T follicular helper cell (primary cell): Measurements from ENCODE around the gene WAPL.

Experiments
- DNase-seq: peaks from one replicate; pipeline ENCODE4 v3.0.0-alpha.2; 2020; ENCODE audit warnings: low read depth

The WAPL gene

DNA sequence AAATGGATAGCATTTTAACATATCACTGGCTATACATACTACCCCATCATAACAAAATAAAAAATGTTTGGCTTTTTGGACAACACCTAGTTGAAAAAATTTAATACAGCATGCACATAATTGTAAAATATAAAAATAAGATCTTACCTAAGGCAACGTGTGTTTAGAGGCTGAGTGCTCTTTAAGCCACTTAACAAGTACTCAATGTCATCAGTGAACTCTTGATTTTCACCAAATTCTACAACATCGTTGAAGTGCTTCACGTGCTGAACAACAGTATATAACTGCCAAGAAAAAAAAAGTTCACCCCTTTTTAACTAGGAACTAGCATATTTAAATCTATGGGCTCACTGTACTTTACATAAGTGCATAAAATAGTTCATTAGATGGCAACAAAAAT, 49.5 kb downstream of the WAPL start:
- DNase-seq: no peak

- no peak for DNase-seq
These were observed 59.4 kb downstream of the WAPL start for GRCh38 chr10:86461963-86462804.

DNA sequence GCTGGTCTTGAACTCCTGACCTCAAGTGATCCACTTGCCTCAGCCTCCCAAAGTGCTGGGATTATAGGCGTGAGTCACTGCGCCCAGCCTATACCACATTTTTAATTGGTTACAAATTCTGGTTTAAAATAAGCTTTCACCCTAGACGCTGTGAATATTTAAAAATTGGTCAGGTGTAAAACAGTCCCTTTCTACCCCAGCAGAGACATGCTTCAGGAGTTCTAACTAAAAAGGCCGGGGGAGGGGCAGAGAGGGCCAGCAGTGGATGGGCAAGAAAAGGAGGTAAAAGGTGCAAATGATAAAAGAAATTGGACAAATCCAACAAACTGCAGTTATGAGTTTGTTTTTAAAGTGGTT, 70.0 kb downstream of the WAPL start:
- DNase-seq: no peak

DNA sequence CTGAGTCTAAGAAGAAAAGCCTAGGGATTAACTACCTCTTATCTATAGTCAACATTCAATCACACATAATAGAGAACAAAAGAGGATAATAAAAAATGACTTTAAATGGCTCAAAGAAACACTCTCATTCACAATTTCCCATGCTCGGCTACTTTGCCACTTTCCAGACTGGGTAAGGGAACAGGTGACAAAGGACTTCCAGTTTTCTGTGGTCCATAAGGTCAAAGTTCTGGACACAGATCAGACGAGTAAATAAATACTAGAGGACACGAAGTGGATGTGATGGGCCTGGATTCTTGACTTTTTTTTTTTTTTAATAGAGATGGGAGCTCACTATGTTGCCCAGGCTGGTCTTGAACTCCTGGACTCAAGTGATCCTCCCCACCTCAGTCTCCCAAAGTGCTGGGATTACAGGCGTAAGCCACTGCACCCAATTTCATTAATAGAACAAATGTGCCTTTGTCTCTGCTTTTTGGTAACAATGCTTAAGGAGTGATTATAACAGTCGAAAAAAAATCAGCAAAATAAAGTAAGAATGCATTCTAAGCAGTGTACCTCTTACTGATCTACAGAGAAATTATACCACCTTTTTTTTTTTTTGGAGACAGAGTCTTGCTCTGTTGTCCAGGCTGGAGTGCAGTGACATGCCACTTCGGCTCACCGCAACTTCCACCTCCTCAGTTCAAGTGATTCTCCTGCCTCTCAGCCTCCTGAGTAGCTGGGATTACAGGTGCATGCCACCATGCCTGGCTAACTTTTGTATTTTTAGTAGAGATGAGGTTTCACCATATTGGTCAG, 70.6 kb downstream of the WAPL start:
- DNase-seq: no peak

DNA sequence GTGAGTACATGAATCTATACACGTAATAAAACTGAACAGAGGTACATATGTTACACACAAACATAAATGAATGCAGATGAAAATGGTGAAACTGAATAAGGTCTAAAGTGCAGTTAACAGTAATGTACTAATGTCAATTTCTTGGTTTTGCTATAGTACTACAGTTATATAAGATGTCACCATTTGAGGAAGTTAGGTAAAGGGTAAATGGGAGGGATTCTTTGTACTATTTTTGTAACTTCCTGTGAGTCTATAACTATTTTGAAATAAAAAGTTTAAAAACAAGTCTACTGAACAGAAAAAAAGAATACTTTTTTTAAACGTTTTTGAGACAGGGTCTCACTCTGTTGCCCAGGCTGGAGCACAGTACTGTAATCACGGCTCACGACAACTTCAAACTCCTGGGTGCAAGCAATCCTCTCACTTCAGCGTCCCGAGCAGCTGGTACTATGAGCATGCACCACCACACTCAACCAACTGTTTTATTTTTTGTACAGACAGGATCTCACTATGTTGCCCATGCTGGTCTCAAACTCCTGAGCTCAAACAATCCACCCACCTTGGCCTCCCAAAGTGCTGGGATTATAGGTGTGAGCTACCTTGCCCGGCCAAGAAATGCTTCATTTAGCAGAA, 71.5 kb downstream of the WAPL start:
- no peak for DNase-seq

DNA sequence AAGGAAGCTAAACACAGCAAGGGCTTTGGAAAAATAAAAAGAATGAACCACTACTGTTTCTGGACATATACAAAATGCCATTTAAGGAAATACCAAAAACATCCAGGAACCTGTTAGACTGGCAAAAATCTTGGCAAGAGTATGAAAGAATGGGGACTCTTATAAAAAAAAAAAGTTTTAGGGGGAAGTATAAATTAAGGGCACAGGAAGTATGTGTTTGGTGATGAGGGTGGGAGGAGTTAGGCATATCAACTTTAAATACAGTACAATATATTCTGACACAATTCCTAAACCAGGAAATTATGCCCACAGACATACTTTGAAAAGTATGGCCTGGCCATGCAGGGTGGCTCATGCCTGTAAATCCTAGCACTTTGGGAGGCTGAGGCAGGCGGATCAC, 74.2 kb downstream of the WAPL start:
- no peak for DNase-seq

- no peak for DNase-seq
These were observed 74.6 kb downstream of the WAPL start for GRCh38 chr10:86446987-86447386.

DNA sequence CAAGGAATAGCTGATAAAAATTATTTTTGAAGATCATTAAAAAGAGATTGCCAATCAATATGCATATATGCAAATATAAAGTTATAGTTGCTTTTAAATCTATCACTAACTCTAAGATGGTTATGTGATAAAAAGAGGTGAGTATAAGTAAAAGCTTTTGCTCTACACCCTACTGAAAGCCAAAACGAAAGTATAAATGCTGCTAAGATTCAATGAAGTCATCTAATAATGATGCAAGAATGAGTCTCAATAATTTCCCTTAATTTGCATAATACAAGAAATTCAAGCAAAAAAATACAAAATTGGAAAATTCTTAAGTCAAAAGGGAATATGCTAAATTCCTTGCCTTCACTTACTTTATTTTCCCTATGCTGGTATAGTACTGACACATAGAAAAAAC, 75.2 kb downstream of the WAPL start:
- DNase-seq: no peak

- DNase-seq: no peak
These were observed 77.7 kb downstream of the WAPL start for GRCh38 chr10:86443936-86444335.

DNA sequence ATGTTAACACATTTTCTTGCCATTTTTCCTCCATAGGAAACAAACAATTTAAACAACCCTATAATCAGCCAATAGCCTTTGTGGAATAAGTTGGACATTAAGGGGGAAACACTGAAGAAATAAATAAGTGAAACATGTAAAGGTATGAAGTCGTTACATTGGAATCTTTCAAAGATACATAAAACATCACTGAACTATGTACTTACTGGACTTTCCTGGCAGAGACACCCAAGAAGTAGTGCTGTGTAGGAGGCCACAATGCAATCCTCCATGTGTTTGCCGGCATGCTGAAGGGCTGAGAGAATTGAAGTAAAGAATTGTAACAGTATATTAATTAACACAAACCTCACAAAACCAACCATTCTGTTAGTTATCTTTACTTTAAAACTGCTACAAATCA, 78.5 kb downstream of the WAPL start:
- no peak for DNase-seq

- DNase-seq: no peak
These were observed 80.4 kb downstream of the WAPL start for GRCh38 chr10:86440874-86441843.

GRCh38 chr10:86439544-86439943, 82.0 kb downstream of the WAPL start:
- DNase-seq: no peak

- no peak for DNase-seq
These were observed 83.4 kb downstream of the WAPL start for GRCh38 chr10:86438091-86438749.

- DNase-seq: no peak
These were observed 84.1 kb downstream of the WAPL start for GRCh38 chr10:86437447-86437846.

GRCh38 chr10:86436963-86437362, 84.6 kb downstream of the WAPL start:
- no peak for DNase-seq

- no peak for DNase-seq
These were observed 86.9 kb downstream of the WAPL start for GRCh38 chr10:86434656-86435055.

- DNase-seq: no peak
These were observed 97.9 kb downstream of the WAPL start for GRCh38 chr10:86423739-86424138.

GRCh38 chr10:86419101-86419500, 102.5 kb downstream of the WAPL start:
- no peak for DNase-seq

DNA sequence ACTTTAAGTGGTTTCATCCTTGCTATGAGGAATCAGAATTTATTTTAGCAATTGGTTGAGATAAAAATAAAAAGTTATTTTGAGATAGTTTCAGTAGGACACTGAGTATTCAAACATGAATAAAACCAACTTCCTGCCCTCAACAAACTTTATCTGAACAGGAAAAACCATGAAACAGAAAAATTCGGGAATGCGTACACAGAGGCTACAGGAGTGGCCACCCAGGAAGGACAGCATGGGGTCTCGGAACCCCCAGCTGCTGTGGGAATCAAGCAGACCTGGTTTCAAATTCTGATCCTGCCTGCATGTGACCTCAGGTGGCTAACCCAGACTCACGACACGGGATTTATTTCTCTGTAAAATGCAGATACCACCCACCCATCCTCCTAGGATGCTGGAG, 106.0 kb downstream of the WAPL start:
- no peak for DNase-seq

GRCh38 chr10:86415116-86415515, 106.5 kb downstream of the WAPL start:
- no peak for DNase-seq

DNA sequence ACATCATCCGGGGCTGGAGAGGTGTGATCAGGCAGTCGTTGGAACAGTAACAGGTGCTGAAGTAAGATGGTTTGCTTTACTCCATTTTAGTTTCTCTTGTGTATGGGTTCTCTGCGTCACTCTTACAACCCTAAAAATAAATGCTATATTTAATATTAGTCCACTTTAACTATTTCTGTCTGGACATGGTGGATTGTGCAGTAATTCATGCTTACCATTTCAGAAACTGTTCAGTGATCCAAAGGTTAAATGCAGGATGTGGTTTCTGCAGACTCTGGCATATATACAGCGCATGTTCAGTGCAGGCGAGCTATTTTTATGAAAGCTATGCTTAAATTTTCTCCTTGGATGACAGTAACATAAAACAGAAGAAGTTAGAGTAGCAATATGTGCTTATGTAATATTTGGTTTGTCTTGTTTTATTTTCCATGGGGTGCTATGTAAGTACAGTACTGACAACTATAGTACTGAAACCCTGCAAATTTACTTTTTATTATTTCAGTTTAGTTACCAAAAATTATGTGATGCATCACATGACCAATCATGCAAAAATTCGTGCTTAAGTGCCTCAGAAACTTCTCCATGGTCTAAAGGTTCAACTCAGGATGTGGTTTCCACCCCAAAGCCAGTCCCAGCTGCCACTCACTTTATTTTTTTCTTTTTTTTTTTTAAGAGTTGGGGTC, 108.4 kb downstream of the WAPL start:
- no peak for DNase-seq
